Activated T-helper 1 cell treated with Interleukin-2 at 50 U/mL for 16 hours (primary cell): Measurements from ENCODE around the gene KDSR.

Experiments
- DNase-seq: peaks from one replicate; pipeline ENCODE4 v3.0.0-alpha.2; 2020; ENCODE audit warnings: low read depth

KDSR gene

GRCh38 chr18:63283305-63284094 is 83.5 kb downstream of the KDSR start:
- no peak for DNase-seq

- no peak for DNase-seq
Measured at GRCh38 chr18:63282793-63283192, 84.2 kb downstream of the KDSR start.
